ENCODE results near the gene FAM217B.

The FAM217B gene

GRCh38 chr20:59993736-59994430 lies 53.7 kb downstream of the FAM217B start:
- H3K4me3 ChIP-seq (replicated peaks; ENCODE audit: insufficient read depth, low read length), result no peak overlapping the region
- no peaks in the 10 kb centered on the region for H3K27me3 ChIP-seq (ENCODE audit: insufficient read depth, poor library complexity, severe bottlenecking)
- peak overlapping the region; percentile 27; the same call in 1 of the 2 replicates for H3K27ac ChIP-seq (replicated peaks)
- no peak for DNase-seq (ENCODE audit: low read depth in 1 of 2, low spot score in 1 of 2)
- no peak for TF ChIP-seq SPI1 (IDR thresholded peaks at IDR 0.05; ENCODE audit: borderline replicate concordance, low read depth)
- no peak for TF ChIP-seq CTCF (IDR thresholded peaks at IDR 0.05; ENCODE audit: insufficient read depth, low read length)
- TF ChIP-seq POLR2AphosphoS5 (IDR thresholded peaks at IDR 0.05; ENCODE audit: low read depth), result no peak
- no peak for TF ChIP-seq GABPA (IDR thresholded peaks at IDR 0.05; ENCODE audit: low read depth)
- no peak for TF ChIP-seq REST (IDR thresholded peaks at IDR 0.05; ENCODE audit: insufficient replicate concordance, low read depth)

GRCh38 chr20:59994697-59995122 lies 54.5 kb downstream of the FAM217B start:
- Histone ChIP-seq H3K4me3 (replicated peaks; ENCODE audit: insufficient read depth, low read length) (no peak overlapping the region), H3K27ac (replicated peaks) (peak overlapping the region; percentile 27; the same call in 1 of the 2 replicates), H3K27me3 (ENCODE audit: insufficient read depth, poor library complexity, severe bottlenecking) (no peaks in the 10 kb centered on the region)
- no peak for TF ChIP-seq SPI1 (IDR thresholded peaks at IDR 0.05; ENCODE audit: borderline replicate concordance, low read depth)
- no peak for TF ChIP-seq CTCF (IDR thresholded peaks at IDR 0.05; ENCODE audit: insufficient read depth, low read length)
- TF ChIP-seq REST (IDR thresholded peaks at IDR 0.05; ENCODE audit: insufficient replicate concordance, low read depth), result no peak
- TF ChIP-seq GABPA (IDR thresholded peaks at IDR 0.05; ENCODE audit: low read depth), result no peak
- TF ChIP-seq POLR2AphosphoS5 (IDR thresholded peaks at IDR 0.05; ENCODE audit: low read depth), result no peak
- DNase-seq (ENCODE audit: low read depth in 1 of 2, low spot score in 1 of 2), result no peak

GRCh38 chr20:59996108-59996507 lies 55.9 kb downstream of the FAM217B start:
- H3K27ac ChIP-seq (replicated peaks), result no peak overlapping the region

More at GRCh38 chr20:59996108-59996507, 55.9 kb downstream of the FAM217B start:
- no peak for TF ChIP-seq GABPA (IDR thresholded peaks at IDR 0.05; ENCODE audit: low read depth)
- TF ChIP-seq CTCF (IDR thresholded peaks at IDR 0.05; ENCODE audit: insufficient read depth, low read length), result no peak
- no peak for TF ChIP-seq SPI1 (IDR thresholded peaks at IDR 0.05; ENCODE audit: borderline replicate concordance, low read depth)
- TF ChIP-seq REST (IDR thresholded peaks at IDR 0.05; ENCODE audit: insufficient replicate concordance, low read depth), result no peak
- no peak for TF ChIP-seq POLR2AphosphoS5 (IDR thresholded peaks at IDR 0.05; ENCODE audit: low read depth)
- no peak for DNase-seq (ENCODE audit: low read depth in 1 of 2, low spot score in 1 of 2)
- no peak overlapping the region for H3K4me3 ChIP-seq (replicated peaks; ENCODE audit: insufficient read depth, low read length)
- H3K27me3 ChIP-seq (ENCODE audit: insufficient read depth, poor library complexity, severe bottlenecking), result no peaks in the 10 kb centered on the region

Data from HL-60 (cell line).